ENCODE data around the gene LRPAP1. TPM values are rescaled to one million over a fixed set of nuclear protein-coding genes. Genes with fewer than 3 reads are reported as not detected.
A peak's percentile ranks its signal among the peaks of the same experiment; 100 is the strongest.
"Not testable (repeated sequence)": the region's sequence is repeated elsewhere in the genome, so short reads cannot be mapped to it uniquely, and the experiment has no call there.

The LRPAP1 gene, protein sequence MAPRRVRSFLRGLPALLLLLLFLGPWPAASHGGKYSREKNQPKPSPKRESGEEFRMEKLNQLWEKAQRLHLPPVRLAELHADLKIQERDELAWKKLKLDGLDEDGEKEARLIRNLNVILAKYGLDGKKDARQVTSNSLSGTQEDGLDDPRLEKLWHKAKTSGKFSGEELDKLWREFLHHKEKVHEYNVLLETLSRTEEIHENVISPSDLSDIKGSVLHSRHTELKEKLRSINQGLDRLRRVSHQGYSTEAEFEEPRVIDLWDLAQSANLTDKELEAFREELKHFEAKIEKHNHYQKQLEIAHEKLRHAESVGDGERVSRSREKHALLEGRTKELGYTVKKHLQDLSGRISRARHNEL
- 15.7 TPM for total RNA-seq

DNA sequence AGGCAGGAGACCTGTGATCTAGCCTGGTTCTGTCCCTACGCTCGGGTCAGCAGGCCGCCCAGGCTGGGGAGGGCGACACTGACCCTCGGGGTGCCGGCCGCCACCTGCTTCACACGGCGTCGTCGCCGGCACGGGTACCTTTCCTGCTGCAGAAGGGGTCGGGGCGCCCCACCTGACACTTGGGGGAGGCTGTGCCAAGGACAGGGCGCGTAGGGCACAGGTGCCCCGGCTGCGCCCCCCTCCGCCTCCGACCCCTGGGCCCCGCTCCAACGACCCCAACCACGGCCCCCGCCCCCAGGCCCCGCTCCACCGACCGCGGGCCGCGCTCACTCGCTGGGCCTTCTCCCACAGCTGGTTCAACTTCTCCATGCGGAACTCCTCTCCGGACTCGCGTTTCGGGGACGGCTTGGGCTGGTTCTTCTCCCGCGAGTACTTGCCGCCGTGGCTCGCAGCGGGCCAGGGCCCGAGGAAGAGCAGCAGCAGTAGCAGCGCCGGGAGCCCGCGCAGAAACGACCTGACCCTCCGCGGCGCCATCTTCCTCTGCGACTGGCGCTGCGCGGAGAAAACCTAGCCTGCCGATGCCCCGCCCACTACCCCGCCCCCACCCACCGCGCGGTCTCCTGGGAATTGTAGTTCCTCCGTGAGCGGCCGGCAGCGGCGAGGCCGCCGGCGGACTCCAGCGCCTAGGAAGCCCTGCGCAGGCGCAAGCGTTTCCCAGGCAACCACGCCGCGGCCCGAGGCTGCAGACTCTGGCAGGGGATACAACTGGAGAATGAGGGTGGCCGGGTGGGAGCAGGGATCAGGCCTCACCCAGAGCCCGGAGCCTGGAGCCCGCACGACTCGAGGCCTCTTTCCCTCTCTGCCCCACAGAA is at the start of gene LRPAP1:
TSS of gene LRPAP1 (minus strand) at position 544 of the 872 bp plus-strand sequence. CDS start at position 534, 10 bp downstream.
- H3K27ac ChIP-seq (ENCODE audit: low read depth, low read length) = peak within 1 kb of the TSS; percentile 75
- peak within 1 kb of the TSS; percentile 89 to 94 (median 89) for H3K4me3 ChIP-seq (ENCODE audit: low read length in 3 of 3)

DNA sequence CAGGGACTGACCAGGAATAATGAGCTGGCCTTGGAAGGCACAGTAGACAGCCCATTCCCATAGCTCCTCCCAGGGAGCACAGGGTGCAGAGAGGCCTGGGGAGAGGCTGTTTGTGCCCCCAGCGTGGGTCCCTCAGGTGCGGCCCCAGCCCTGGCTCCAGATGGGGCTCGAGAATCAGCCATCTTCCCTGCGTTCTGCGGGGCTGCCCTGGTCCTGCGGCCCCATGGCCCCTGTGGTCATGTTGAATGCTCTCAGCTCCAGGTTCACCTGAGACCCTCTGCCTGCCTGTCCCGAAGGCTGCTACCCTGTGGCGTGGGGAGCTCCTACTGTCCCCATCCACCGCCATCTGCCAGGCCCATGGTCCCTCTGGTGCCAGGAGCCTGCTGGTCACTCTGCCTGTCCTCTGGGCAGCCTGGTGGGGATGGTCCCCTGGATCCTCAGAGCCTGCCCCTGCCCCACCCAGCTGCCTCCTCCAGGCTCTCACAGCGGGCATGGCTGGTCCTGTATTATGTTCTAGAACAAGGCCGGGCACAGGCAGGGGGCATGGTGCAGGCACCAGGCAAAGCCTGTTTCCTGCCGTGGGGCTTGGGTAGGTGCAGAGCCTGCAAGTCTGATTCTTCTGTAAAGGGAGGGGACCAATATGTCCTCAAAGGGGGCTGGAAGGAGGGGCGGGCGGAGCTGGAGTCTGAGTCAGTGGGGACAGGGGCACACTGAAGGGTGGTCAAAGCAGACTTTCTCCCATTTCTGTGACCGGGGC is 49.3 kb upstream of the LRPAP1 start:
- not testable (repeated sequence) for H3K4me3 ChIP-seq (ENCODE audit: low read length in 3 of 3); H3K4me1 ChIP-seq (ENCODE audit: control insufficient read depth in 3 of 3, insufficient read depth in 3 of 3, low read length in 3 of 3); H3K27me3 ChIP-seq (ENCODE audit: control insufficient read depth in 3 of 3, insufficient read depth in 3 of 3, low read length in 3 of 3)

More for the DNA sequence above, at the start of gene LRPAP1:
- Histone ChIP-seq H3K4me1 (ENCODE audit: control insufficient read depth in 3 of 3, insufficient read depth in 3 of 3, low read length in 3 of 3) (peaks cover 23 to 33% (median 27%) of the 10 kb centered on the region in 3 donors), H3K9me3 (ENCODE audit: control insufficient read depth in 3 of 3, low read length in 3 of 3) (no peaks in the 10 kb centered on the region), H3K36me3 (ENCODE audit: control insufficient read depth in 3 of 3, insufficient read depth in 3 of 3, low read length in 3 of 3) (peaks cover 10 to 19% (median 13%) of the 10 kb centered on the region in 3 donors), H3K27me3 (ENCODE audit: control insufficient read depth in 3 of 3, insufficient read depth in 3 of 3, low read length in 3 of 3) (no peaks in the 10 kb centered on the region), H3K9ac (ENCODE audit: low read depth in 1 of 3, low read length in 3 of 3) (peak within 1 kb of the TSS; percentile 81 to 94 (median 92))

DNA sequence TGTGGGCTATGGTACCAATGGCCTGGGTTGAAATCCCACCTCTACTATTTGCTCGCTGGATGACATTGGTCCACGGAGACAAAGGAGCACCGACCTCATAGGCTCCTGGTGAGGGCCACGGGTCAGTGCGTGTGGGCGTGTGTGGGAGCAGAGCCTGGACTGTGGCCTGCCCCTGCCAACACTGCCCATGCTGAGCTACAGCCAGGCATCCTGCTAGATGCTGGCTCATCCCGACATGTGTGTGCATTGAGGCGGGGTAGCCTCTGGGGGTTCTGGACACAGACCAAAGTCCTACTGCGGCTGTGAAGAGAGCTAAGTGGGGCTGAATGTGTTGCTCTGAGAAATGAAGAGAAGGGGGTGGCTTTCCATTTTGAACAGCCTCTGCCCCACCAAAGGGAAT is 48.6 kb upstream of the LRPAP1 start:
- not testable (repeated sequence) for H3K27ac ChIP-seq (ENCODE audit: low read depth, low read length); H3K27me3 ChIP-seq (ENCODE audit: control insufficient read depth in 3 of 3, insufficient read depth in 3 of 3, low read length in 3 of 3); H3K36me3 ChIP-seq (ENCODE audit: control insufficient read depth in 3 of 3, insufficient read depth in 3 of 3, low read length in 3 of 3); H3K9me3 ChIP-seq (ENCODE audit: control insufficient read depth in 3 of 3, low read length in 3 of 3); H3K9ac ChIP-seq (ENCODE audit: low read depth in 1 of 3, low read length in 3 of 3); H3K4me1 ChIP-seq (ENCODE audit: control insufficient read depth in 3 of 3, insufficient read depth in 3 of 3, low read length in 3 of 3); H3K4me3 ChIP-seq (ENCODE audit: low read length in 3 of 3)

More for the DNA sequence above, 49.3 kb upstream of the LRPAP1 start:
- H3K36me3 ChIP-seq (ENCODE audit: control insufficient read depth in 3 of 3, insufficient read depth in 3 of 3, low read length in 3 of 3); H3K9ac ChIP-seq (ENCODE audit: low read depth in 1 of 3, low read length in 3 of 3); H3K27ac ChIP-seq (ENCODE audit: low read depth, low read length); H3K9me3 ChIP-seq (ENCODE audit: control insufficient read depth in 3 of 3, low read length in 3 of 3): not testable (repeated sequence)

DNA sequence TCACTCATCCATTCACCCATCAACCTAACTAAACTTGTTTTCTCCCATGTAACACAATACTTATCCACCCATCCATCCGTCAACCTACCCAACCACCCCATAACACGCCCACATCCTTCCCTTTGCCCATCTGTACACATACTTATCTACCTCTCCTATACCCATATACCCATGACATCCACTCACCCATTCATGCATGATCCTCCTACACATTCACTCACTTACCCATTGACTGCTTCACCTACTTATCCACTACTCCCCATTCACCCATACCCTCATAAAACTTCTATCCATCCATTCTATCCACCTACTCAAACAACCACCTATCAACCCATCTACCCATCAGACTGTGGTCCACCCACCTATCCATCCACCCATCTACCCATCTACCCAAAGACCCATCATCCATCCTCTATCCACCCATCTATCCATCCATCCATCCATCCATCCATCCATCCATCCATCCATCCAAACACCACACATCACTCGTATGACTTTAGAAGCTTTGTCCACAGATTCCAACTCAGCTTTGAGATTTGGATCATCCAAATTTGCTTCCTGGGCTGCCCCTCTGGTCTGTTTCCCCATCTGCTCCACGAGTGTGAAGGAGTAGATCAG is 46.4 kb upstream of the LRPAP1 start:
- H3K9me3 ChIP-seq (ENCODE audit: control insufficient read depth in 3 of 3, low read length in 3 of 3); H3K36me3 ChIP-seq (ENCODE audit: control insufficient read depth in 3 of 3, insufficient read depth in 3 of 3, low read length in 3 of 3): not testable (repeated sequence)

DNA sequence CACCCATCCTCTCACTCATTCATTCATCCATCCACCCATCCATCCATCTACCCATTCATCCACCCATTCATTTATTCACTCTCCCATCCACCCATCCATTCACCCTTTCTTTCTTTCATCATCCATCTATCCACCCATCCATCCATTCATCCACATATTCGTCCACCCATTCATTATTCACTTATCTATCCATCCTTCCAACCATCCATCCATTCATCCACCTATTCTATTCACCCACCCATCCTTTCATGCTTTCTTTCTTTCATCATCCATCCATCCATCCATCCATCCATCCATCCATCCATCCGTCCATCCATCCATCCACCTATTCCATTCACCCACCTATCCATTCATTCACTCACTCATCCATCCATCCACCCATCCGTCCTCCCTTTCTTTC is 45.8 kb upstream of the LRPAP1 start:
- not testable (repeated sequence) for H3K4me3 ChIP-seq (ENCODE audit: low read length in 3 of 3); H3K27ac ChIP-seq (ENCODE audit: low read depth, low read length); H3K4me1 ChIP-seq (ENCODE audit: control insufficient read depth in 3 of 3, insufficient read depth in 3 of 3, low read length in 3 of 3); H3K9ac ChIP-seq (ENCODE audit: low read depth in 1 of 3, low read length in 3 of 3); H3K27me3 ChIP-seq (ENCODE audit: control insufficient read depth in 3 of 3, insufficient read depth in 3 of 3, low read length in 3 of 3); H3K36me3 ChIP-seq (ENCODE audit: control insufficient read depth in 3 of 3, insufficient read depth in 3 of 3, low read length in 3 of 3); H3K9me3 ChIP-seq (ENCODE audit: control insufficient read depth in 3 of 3, low read length in 3 of 3)

More for the DNA sequence above, 46.4 kb upstream of the LRPAP1 start:
- H3K9ac ChIP-seq (ENCODE audit: low read depth in 1 of 3, low read length in 3 of 3); H3K4me1 ChIP-seq (ENCODE audit: control insufficient read depth in 3 of 3, insufficient read depth in 3 of 3, low read length in 3 of 3); H3K27ac ChIP-seq (ENCODE audit: low read depth, low read length); H3K4me3 ChIP-seq (ENCODE audit: low read length in 3 of 3); H3K27me3 ChIP-seq (ENCODE audit: control insufficient read depth in 3 of 3, insufficient read depth in 3 of 3, low read length in 3 of 3): not testable (repeated sequence)

DNA sequence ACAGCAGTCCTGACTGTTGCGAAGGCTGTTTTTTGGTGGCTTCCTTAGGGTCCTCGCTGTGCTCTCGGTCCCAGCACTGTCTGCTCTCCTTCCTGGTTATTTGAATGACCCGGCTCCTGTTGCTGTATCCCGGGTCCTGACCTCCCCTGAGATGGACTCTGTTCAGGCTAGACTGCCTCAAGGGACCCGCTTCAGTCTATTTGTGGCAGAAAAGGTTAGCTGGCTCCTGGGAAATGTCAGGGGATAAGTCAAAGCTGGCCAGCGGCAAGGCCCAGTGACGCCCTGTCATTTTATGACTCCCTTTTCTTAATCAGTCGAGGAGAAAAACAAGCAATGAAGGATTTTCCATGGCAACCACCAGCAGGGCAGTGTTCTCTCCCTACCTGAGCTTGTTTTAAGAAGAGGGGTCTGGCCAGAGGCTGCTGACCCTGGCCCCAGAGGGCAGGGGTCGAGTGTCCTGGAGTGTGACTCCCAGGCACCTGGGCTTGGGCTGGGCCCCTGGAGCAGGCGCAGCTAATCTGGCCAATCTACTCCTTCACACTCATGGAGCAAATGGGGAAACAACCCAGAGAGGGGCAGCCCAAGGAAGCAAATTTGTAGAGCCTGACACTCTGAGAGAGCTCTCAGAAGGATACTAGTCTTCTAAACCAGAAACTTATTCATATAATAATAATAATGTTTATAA is 45.1 kb upstream of the LRPAP1 start:
- not testable (repeated sequence) for H3K27me3 ChIP-seq (ENCODE audit: control insufficient read depth in 3 of 3, insufficient read depth in 3 of 3, low read length in 3 of 3); H3K4me1 ChIP-seq (ENCODE audit: control insufficient read depth in 3 of 3, insufficient read depth in 3 of 3, low read length in 3 of 3); H3K9ac ChIP-seq (ENCODE audit: low read depth in 1 of 3, low read length in 3 of 3); H3K9me3 ChIP-seq (ENCODE audit: control insufficient read depth in 3 of 3, low read length in 3 of 3); H3K27ac ChIP-seq (ENCODE audit: low read depth, low read length); H3K36me3 ChIP-seq (ENCODE audit: control insufficient read depth in 3 of 3, insufficient read depth in 3 of 3, low read length in 3 of 3); H3K4me3 ChIP-seq (ENCODE audit: low read length in 3 of 3)

DNA sequence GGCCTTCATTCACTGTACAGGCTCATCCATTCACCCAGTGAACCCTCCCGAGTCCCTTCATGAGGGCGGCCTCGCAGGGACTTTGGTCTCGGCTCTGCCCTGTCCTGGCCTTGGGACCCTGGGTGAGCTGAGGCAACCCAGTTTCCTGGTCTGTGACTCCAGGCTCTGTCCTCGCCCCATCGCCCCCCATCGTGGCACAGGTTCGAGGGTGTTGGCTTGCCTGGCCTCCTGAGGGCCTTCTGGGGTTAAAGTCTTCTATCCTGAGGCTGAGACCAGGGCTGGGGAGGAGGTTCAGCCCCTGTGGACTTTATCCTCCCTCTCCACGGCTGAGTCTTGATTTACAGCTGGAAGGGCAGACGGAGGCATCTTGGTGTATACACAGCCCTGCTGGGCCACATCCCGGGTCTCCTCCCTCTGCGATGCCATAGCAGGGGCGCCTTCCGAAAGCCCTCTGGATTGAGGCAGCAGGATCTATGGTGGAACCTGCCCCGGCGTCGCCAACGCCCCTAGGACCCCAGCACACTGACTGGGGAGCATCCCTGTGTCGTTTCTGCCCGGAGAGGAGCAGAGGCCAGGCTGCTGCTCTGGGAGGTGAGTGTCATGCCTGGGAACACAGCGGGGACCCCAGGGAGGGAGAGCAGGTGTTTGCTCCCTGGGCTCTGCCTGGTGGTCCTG is 44.4 kb upstream of the LRPAP1 start:
- H3K27ac ChIP-seq (ENCODE audit: low read depth, low read length); H3K4me1 ChIP-seq (ENCODE audit: control insufficient read depth in 3 of 3, insufficient read depth in 3 of 3, low read length in 3 of 3); H3K9ac ChIP-seq (ENCODE audit: low read depth in 1 of 3, low read length in 3 of 3); H3K36me3 ChIP-seq (ENCODE audit: control insufficient read depth in 3 of 3, insufficient read depth in 3 of 3, low read length in 3 of 3); H3K9me3 ChIP-seq (ENCODE audit: control insufficient read depth in 3 of 3, low read length in 3 of 3); H3K4me3 ChIP-seq (ENCODE audit: low read length in 3 of 3): not testable (repeated sequence)
- peaks cover 3 to 14% (median 9%) of the 10 kb centered on the region in 3 donors for H3K27me3 ChIP-seq (ENCODE audit: control insufficient read depth in 3 of 3, insufficient read depth in 3 of 3, low read length in 3 of 3)

DNA sequence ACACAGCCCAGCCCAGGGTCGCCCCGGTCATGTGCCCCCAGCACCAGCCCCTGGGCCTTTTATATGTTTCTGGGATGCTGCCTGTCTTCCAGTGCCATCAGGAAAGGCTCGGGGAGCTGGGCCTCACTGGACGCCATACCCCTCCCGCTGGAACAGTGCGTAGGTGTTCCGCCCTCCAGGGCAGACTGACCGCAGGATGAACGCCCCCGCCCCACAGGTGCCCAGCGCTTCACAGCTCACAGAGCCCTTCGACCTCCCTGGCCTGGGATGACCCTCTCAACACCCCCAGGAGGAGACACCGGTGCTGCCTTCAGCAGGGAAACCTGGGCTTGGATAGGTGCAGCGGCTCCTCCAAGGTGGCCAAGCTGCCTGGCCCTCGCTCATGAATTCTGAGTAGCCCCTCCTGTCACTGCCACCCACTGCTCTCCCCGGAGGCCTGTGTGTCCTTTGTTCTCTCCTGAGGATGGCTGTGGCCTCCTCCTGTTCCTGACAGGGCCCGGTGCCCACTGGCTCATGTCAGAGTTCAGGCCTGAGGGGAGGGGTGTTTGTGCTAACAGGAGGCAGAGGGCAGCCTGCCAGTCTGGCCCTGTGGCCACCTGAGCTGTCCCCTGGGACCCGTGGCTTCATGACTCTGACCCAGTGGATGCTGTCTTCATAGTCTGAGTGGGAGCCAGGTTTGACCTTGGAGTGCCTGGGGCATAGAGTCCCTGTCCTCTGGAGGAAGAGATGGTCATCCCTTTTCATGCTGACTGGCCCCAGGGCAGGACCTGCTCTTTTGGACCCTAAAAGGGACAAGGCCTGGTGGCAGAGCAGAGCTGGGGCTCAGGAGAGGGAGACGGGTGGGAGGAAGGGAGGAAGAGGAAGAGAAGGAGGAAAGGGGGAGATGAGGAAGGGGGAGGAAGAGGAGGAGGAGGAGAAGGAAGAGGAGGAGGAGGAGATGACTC is 43.5 kb upstream of the LRPAP1 start:
- H3K36me3 ChIP-seq (ENCODE audit: control insufficient read depth in 3 of 3, insufficient read depth in 3 of 3, low read length in 3 of 3); H3K4me1 ChIP-seq (ENCODE audit: control insufficient read depth in 3 of 3, insufficient read depth in 3 of 3, low read length in 3 of 3); H3K4me3 ChIP-seq (ENCODE audit: low read length in 3 of 3); H3K9ac ChIP-seq (ENCODE audit: low read depth in 1 of 3, low read length in 3 of 3); H3K27ac ChIP-seq (ENCODE audit: low read depth, low read length); H3K9me3 ChIP-seq (ENCODE audit: control insufficient read depth in 3 of 3, low read length in 3 of 3): not testable (repeated sequence)
- H3K27me3 ChIP-seq (ENCODE audit: control insufficient read depth in 3 of 3, insufficient read depth in 3 of 3, low read length in 3 of 3) = peaks cover 3 to 19% (median 9%) of the 10 kb centered on the region in 3 donors
